Measurements from ENCODE around the gene SEMG2. TPM values are rescaled to one million over a fixed set of nuclear protein-coding genes. Genes with fewer than 3 reads are reported as not detected.

The SEMG2 gene
- total RNA-seq, 1 donor from 2014 or later, result not detected

- peaks cover 15% of the 10 kb centered on the region for H3K27me3 Mint-ChIP-seq
- H3K4me1 Mint-ChIP-seq (ENCODE audit: unreplicated experiment), result peaks cover 12% of the 10 kb centered on the region
- H3K4me3 Mint-ChIP-seq, result no peak overlapping the region
- no peaks in the 10 kb centered on the region for H3K9me3 Mint-ChIP-seq
- H3K27ac Mint-ChIP-seq, result no peak overlapping the region
- no peaks in the 10 kb centered on the region for H3K36me3 Mint-ChIP-seq
- TF ChIP-seq CTCF (conservative IDR thresholded peaks at IDR 0.05), result no peak
- no peak for DNase-seq (ENCODE audit: extremely low spot score, unreplicated experiment)
Observed at GRCh38 chr20:45258259-45258658, 37.1 kb downstream of the SEMG2 start.

DNA sequence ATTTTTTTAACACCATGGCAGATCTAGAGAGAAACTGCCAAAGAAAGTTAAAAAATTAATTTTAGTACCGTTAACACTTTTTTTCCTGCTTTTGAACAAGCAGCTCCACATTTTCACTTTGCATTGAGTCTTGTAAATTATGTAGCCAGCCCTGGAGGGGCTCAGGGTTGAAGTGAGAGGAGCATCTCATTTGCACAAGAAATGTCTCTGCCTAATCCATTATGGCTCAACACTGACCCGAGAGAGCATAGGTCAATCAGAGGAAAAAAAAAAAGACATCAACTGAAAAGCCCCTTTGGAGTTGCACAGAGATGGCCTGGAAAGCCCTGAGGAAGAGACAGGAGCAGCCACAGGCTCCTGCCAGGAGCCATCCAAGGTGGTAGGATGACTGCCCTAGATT lies 37.5 kb downstream of the SEMG2 start:
- H3K4me1 Mint-ChIP-seq (ENCODE audit: unreplicated experiment), result peaks cover 12% of the 10 kb centered on the region
- no peak for TF ChIP-seq CTCF (conservative IDR thresholded peaks at IDR 0.05)
- no peak overlapping the region for H3K27ac Mint-ChIP-seq
- H3K36me3 Mint-ChIP-seq, result no peaks in the 10 kb centered on the region
- H3K27me3 Mint-ChIP-seq, result peaks cover 15% of the 10 kb centered on the region
- H3K9me3 Mint-ChIP-seq, result no peaks in the 10 kb centered on the region
- no peak for DNase-seq (ENCODE audit: extremely low spot score, unreplicated experiment)
- no peak overlapping the region for H3K4me3 Mint-ChIP-seq

GRCh38 chr20:45263556-45264266 lies 42.5 kb downstream of the SEMG2 start:
- no peaks in the 10 kb centered on the region for H3K4me1 Mint-ChIP-seq (ENCODE audit: unreplicated experiment)
- DNase-seq (ENCODE audit: extremely low spot score, unreplicated experiment), result no peak
- H3K9me3 Mint-ChIP-seq, result no peaks in the 10 kb centered on the region
- no peak overlapping the region for H3K4me3 Mint-ChIP-seq
- TF ChIP-seq CTCF (conservative IDR thresholded peaks at IDR 0.05), result no peak
- H3K27ac Mint-ChIP-seq, result no peak overlapping the region
- H3K36me3 Mint-ChIP-seq, result no peaks in the 10 kb centered on the region
- H3K27me3 Mint-ChIP-seq, result peaks cover 11% of the 10 kb centered on the region

DNA sequence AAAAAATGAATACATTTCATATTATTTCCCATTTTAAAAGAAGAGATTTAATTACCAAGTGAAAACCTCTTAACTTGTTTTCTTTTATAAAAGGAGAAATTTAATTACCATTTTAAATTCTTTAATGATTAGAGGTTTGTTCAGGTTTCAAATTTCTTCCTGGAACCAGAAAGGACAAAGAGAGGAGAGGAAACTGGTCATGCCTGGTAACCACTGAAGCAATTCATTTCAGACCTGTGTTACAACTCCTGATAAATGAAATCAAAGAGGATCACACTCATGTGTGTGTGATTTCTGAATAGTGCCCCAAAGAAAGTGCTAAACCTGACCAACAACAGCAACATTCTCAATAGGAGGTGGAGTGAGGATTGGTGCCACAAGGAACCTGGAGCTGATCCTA lies 45.8 kb downstream of the SEMG2 start:
- no peak for TF ChIP-seq CTCF (conservative IDR thresholded peaks at IDR 0.05)
- no peak overlapping the region for H3K4me3 Mint-ChIP-seq
- no peaks in the 10 kb centered on the region for H3K9me3 Mint-ChIP-seq
- H3K4me1 Mint-ChIP-seq (ENCODE audit: unreplicated experiment), result no peaks in the 10 kb centered on the region
- peaks cover 8% of the 10 kb centered on the region for H3K27me3 Mint-ChIP-seq
- DNase-seq (ENCODE audit: extremely low spot score, unreplicated experiment), result no peak
- H3K27ac Mint-ChIP-seq, result no peak overlapping the region
- no peaks in the 10 kb centered on the region for H3K36me3 Mint-ChIP-seq

DNA sequence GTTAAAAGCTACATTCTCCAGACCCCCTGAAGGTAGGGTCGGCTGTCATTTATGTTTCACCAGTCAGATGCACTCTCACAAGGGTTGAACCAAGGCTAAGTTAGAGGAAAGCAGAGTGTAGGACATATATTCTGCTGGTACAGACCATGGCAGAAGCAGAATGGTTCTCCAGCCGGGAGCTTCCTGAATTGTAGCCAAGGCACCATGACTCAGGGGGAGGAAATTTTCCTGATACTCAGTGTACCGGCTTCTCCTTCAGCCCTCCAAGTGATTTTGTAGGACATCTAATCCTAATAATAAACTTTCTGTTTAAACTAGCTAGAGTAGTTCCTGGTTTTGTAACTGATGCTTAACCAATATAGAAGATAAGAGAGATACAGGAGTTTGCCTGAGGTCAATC lies 47.4 kb downstream of the SEMG2 start:
- Mint-ChIP-seq H3K9me3 (no peaks in the 10 kb centered on the region), H3K4me1 (ENCODE audit: unreplicated experiment) (no peaks in the 10 kb centered on the region), H3K4me3 (no peak overlapping the region), H3K27ac (no peak overlapping the region), H3K27me3 (peaks cover 4% of the 10 kb centered on the region), H3K36me3 (no peaks in the 10 kb centered on the region)
- DNase-seq (ENCODE audit: extremely low spot score, unreplicated experiment), result no peak
- no peak for TF ChIP-seq CTCF (conservative IDR thresholded peaks at IDR 0.05)
